CD4-positive, alpha-beta T cell treated with Interleukin-2 at 100 ng/mL for 4 hours (primary cell): ENCODE results near the gene SUSD5.
"Not testable (repeated sequence)": the region's sequence is repeated elsewhere in the genome, so short reads cannot be mapped to it uniquely, and the experiment has no call there.

Source experiments
- DNase-seq: peaks from one replicate; pipeline ENCODE4 v3.0.0-alpha.2; 2020; ENCODE audit warnings: low spot score

Gene SUSD5

GRCh38 chr3:33194303-33194702 lies 24.3 kb downstream of the SUSD5 start:
- DNase-seq = no peak

GRCh38 chr3:33187368-33187634 lies 31.3 kb downstream of the SUSD5 start:
- DNase-seq = no peak

DNA sequence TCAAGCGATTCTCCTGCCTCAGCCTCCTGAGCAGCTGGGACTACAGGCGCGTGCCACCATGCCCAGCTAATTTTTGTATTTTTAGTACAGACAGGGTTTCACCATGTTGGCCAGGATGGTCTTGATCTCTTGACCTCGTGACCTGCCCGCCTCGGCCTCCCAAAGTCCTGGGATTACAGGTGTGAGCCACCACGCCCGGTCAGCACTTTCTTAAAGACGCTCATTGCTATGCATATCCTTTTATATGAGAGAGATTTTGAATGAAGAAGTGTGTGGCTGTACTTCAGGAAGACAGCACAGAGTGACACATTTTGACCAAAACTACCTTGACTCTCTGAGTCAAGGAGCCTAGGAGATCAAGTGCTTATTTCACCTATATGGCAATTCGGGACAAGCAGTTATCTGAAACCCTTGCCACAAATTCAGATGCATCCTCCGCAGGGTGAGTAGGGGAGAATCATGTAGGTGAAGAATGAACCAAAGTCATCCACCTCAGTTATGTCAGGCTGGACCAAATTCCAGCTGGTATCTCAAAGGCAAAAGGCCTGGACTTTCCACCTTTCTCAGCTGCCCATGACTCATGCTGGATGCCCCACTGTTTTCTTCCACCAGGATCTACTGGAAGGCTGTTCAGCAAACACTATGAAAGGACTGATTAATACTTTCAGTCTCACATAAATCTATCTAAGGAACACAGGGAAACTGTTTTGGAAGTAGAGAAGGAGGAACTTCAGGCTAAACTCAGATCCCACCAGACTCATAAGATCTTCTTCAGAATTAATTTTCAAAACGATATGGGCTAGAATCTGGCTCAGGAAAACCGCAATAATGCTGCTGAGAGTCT lies 31.9 kb downstream of the SUSD5 start:
- no peak for DNase-seq

DNA sequence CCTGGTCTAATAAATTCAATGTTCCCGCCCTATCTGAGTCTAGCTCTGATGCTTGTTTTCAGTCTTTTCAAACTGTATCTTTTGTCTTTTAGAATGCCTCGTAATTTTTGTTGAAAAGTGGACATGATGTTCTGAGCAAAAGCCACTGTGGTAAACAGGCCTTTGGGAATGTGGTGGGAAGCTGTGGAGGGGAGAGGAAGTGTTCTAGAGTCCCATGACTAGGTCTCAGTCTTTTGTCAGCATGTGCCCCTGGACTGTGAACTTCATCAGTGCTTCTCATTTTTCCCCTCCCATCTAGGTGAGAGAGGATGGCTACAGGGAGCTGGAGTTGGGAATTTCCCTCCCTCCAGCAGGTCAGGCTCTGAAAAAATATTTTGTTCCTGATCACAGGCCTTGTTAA lies 33.7 kb downstream of the SUSD5 start:
- DNase-seq = no peak

GRCh38 chr3:33181641-33182040 lies 37.0 kb downstream of the SUSD5 start:
- not testable (repeated sequence) for DNase-seq

GRCh38 chr3:33181229-33181628 lies 37.4 kb downstream of the SUSD5 start:
- no peak for DNase-seq

- no peak for DNase-seq
Measured at GRCh38 chr3:33179132-33179531, 39.5 kb downstream of the SUSD5 start.

DNA sequence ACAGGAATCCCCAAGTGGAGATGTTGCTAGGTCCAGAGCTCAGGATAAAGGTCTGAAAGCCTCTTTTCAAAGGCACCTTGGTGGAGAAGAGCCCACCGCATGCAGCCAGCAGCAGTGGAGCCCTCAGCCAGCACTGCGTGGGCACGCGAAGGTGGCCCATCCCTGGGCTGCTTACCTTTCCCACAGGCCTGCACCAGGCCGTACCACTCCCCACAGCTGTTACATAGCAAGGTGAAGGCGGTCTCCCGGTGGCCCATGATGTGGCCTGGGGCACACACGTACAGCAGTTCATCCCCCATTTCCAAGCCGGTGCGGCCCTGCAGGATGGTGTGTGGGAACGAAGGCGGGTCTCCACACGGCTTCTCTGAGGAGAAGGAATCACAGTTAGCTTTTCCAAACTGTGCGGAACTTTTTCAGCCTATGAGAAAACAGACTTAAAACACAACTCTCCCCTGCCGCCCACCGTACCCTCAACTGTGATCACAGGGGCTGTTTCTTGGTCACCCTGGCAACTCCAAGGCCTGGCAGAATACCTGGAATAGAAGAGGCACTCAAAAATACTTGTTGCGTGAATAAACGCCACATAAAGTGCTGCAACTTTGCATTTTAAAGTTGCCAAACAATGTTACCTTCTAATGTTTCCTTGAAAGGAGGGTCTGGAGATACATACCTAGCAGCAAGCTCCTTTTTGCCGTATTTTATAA lies 43.7 kb downstream of the SUSD5 start:
- DNase-seq = no peak

DNA sequence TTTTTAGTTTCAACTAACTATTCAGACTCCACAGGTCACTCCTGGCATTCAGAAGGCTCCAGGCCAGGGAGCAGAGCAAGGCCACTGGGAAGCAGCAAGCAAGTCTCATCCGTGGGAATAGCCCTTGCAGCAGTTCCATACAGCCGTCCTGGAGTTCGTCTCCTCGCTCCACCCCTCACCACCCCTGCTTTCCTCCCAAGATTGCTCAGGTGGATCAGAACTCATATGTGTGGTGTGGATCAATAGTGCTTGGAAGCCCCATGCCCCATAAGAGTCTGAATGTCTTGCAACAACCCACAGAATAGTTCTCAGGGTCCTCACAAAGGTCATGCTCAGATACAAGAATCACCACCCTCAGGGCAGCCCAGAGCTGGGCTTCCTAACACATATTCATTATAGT lies 44.5 kb downstream of the SUSD5 start:
- no peak for DNase-seq

DNA sequence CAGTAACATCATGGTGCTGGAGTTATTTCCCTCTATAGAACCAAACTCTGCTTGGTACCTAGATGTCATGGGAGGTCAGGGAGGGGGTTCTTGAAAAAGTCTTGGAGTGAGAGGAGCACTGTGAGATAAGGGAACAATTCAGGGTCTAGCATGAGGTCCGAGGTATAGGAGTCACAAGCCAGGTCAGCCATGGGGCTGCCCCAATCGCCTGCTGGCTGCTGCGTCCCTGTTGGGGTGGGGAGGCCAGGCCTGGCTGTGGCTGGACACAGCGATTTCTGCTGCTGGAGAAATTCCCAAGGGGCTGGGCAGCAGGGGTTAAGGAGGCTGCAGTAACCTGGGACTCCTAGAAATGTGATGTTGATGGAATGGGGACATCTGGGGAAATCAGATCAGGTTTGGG lies 44.9 kb downstream of the SUSD5 start:
- no peak for DNase-seq

GRCh38 chr3:33173103-33173502 lies 45.5 kb downstream of the SUSD5 start:
- DNase-seq = no peak

DNA sequence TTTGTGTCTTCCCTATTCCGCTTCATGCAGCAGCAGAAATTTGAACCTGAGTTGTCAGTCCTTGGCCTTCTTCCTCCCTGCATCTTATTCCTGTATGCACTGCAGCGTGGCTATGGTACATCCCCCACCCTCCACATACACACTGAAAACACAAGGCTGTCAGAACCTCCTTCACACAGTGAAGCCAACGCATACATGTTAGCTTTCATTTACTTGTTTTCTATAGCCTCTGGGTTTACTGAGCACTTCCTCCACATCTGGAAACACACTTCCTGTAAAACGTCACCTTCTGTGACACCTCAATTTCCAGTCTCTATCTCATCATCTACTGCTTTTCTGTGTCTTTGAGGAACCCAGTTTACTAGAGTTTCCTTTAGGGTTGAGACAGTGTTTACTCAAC lies 47.0 kb downstream of the SUSD5 start:
- DNase-seq = no peak

DNA sequence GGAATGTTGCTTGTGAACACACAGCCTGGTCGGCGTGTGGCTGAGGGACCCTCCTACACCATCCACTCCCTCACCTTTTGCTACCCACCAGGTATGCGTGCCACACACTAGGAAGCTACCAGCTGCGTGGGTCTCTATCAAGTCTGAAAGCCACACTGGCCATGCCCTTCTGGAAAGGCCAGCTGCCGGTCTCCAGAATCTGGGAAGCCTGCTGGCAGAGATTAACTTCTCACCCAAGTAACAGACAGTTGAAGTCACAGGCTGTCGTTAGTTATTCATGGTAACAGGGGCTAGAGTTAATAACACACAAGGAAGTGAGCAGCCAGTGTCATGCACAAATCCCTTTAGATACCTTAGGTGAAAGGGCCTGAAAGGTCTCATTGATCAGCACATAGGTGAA lies 48.1 kb downstream of the SUSD5 start:
- DNase-seq = no peak

- no peak for DNase-seq
Measured at GRCh38 chr3:33167716-33168336, 50.8 kb downstream of the SUSD5 start.

- DNase-seq = no peak
Measured at GRCh38 chr3:33167284-33167683, 51.3 kb downstream of the SUSD5 start.

- no peak for DNase-seq
Measured at GRCh38 chr3:33166095-33166494, 52.5 kb downstream of the SUSD5 start.

DNA sequence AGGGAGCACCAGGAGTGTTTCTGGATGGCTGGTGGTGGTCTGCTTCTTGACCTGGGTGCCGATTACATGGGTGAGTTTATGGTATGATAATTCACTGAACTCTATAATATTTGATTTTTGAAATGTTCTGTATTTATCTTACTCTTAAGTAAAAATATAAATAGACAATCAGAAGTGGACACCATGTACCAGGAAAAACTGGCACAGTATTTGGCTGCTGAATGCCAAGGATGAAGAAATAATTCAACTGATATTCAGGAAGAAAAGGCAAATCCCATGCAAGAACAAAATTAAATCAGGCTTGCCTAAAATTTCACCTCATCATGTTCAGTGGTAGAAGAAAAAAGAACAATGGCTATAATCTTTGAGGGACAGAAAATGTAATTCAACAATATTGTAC lies 53.2 kb downstream of the SUSD5 start:
- no peak for DNase-seq

GRCh38 chr3:33162621-33163020 lies 56.0 kb downstream of the SUSD5 start:
- not testable (repeated sequence) for DNase-seq

DNA sequence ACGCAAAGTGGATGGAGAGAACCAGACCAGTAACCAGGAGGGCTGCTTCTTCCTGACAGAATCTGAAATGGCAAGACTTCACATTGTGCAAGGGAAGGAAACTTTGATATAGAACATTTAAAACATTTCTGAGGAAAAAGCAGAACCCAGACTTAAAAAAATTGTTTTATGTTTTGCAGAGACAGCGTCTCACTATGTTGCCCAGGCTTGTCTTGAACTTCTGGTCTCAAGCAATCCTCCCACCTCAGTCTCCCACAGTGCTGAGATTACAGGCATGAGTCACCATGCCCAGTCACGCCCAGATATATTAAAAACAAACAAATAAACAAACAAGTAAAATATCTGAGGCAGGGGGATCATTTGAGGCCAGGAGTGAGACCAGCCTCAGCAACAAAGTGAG lies 58.6 kb downstream of the SUSD5 start:
- no peak for DNase-seq

GRCh38 chr3:33159234-33159633 lies 59.4 kb downstream of the SUSD5 start:
- DNase-seq = no peak

- DNase-seq = no peak
Measured at GRCh38 chr3:33155301-33155700, 63.3 kb downstream of the SUSD5 start.

DNA sequence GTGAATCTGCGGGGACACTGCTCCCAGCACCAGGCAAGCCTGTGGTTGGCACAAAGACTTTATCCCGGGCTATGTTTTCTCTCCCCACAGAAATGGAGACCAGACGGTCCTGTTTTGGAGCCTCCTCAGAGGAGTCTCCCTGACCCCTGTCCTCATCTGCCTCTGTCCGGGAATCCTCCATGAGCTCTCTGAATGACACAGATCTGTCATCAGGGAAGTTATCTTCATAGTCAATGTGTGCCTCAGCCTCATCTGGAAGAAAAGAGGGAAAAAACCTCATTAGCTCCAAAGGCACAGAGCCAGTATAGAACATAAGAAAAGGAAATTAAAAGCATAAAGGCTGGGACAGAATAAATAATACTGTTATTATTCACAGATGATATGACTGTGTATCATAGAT lies 64.8 kb downstream of the SUSD5 start:
- DNase-seq = no peak
